ENCODE data around the gene CDH13. TPM values are rescaled to one million over a fixed set of nuclear protein-coding genes. Genes with fewer than 3 reads are reported as not detected.

The CDH13 gene
- total and polyA plus RNA-seq, 2 experiments from 2014 or later: 1.6 to 4.4 TPM

- TF ChIP-seq, protein P1, sequence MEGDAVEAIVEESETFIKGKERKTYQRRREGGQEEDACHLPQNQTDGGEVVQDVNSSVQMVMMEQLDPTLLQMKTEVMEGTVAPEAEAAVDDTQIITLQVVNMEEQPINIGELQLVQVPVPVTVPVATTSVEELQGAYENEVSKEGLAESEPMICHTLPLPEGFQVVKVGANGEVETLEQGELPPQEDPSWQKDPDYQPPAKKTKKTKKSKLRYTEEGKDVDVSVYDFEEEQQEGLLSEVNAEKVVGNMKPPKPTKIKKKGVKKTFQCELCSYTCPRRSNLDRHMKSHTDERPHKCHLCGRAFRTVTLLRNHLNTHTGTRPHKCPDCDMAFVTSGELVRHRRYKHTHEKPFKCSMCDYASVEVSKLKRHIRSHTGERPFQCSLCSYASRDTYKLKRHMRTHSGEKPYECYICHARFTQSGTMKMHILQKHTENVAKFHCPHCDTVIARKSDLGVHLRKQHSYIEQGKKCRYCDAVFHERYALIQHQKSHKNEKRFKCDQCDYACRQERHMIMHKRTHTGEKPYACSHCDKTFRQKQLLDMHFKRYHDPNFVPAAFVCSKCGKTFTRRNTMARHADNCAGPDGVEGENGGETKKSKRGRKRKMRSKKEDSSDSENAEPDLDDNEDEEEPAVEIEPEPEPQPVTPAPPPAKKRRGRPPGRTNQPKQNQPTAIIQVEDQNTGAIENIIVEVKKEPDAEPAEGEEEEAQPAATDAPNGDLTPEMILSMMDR (conservative IDR thresholded peaks at IDR 0.05; ENCODE audit: low read depth in 2 of 2): no peak
These were observed 384.3 kb downstream of the CDH13 start (continued) for GRCh38 chr16:83010776-83011720.

DNA sequence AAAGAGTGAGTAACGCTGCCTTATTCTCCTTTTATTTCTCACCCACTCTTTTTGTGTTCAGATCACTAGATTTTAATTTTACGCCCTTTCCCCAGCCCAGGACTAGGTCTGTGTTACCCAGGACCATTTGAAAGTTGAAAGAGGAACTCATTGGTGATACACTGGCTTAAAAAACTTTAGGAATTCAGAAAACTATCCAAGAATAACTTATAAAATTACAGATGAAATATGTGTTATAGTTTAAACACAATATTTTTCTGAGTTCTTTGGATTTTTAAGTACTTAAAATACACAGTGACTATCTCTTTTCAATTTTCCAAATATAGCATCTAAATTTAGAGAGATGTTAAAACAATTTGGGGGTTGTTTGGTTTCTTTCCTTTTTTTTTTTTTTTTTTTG is 385.2 kb downstream of the CDH13 start:
- H3K4me3 ChIP-seq: no peak overlapping the region
- H3K27me3 ChIP-seq (ENCODE audit: insufficient read depth): no peaks in the 10 kb centered on the region
- no peak overlapping the region for H3K4me2 ChIP-seq
- no peak overlapping the region for H2AFZ ChIP-seq
- H3K27ac ChIP-seq (ENCODE audit: low read depth): no peak overlapping the region
- H3K36me3 ChIP-seq (ENCODE audit: insufficient read depth): no peaks in the 10 kb centered on the region
- H3K4me1 ChIP-seq (ENCODE audit: insufficient read depth): no peaks in the 10 kb centered on the region
- no peak for ATAC-seq
- H4K20me1 ChIP-seq (replicated peaks; ENCODE audit: insufficient read depth): no peaks in the 10 kb centered on the region
- Mint-ChIP-seq H3K4me1 (no peaks in the 10 kb centered on the region), H3K4me3 (no peak overlapping the region), H3K9me3 (no peaks in the 10 kb centered on the region), H3K27ac (no peak overlapping the region), H3K36me3 (ENCODE audit: low read depth) (no peaks in the 10 kb centered on the region), H3K27me3 (ENCODE audit: insufficient read depth, low read depth, poor library complexity) (peaks cover 1% of the 10 kb centered on the region)
- H3K79me2 ChIP-seq (replicated peaks; ENCODE audit: insufficient read depth): no peaks in the 10 kb centered on the region
- H3F3A ChIP-seq (replicated peaks; ENCODE audit: low read depth): no peaks in the 10 kb centered on the region
- H3K9me2 ChIP-seq (ENCODE audit: insufficient read depth): 0 out of 2 replicates have a peak, but pooled peaks cover 3% of the 10 kb centered on the region
- TF ChIP-seq POLR2AphosphoS5 (IDR thresholded peaks at IDR 0.05; ENCODE audit: low read depth): no peak
- TF ChIP-seq ZNF114 (CRISPR knock-in tag; IDR thresholded peaks at IDR 0.05): no peak
- no peak for TF ChIP-seq EZH2 (IDR thresholded peaks at IDR 0.05; ENCODE audit: low read depth, unreplicated experiment)
- DNase-seq (ENCODE audit: low spot score): no peak

- no peak overlapping the region for H3K4me3 Mint-ChIP-seq
- H3K36me3 Mint-ChIP-seq (ENCODE audit: low read depth): no peaks in the 10 kb centered on the region
- H3K9me3 Mint-ChIP-seq: no peaks in the 10 kb centered on the region
- Histone ChIP-seq H3K27me3 (ENCODE audit: insufficient read depth) (no peaks in the 10 kb centered on the region), H3K4me2 (no peak overlapping the region), H3K79me2 (replicated peaks; ENCODE audit: insufficient read depth) (no peaks in the 10 kb centered on the region), H4K20me1 (replicated peaks; ENCODE audit: insufficient read depth) (no peaks in the 10 kb centered on the region), H3K36me3 (ENCODE audit: insufficient read depth) (no peaks in the 10 kb centered on the region), H3F3A (replicated peaks; ENCODE audit: low read depth) (no peaks in the 10 kb centered on the region), H3K4me3 (no peak overlapping the region), H2AFZ (no peak overlapping the region), H3K4me1 (ENCODE audit: insufficient read depth) (no peaks in the 10 kb centered on the region), H3K27ac (ENCODE audit: low read depth) (no peak overlapping the region), H3K9me2 (ENCODE audit: insufficient read depth) (0 out of 2 replicates have a peak, but pooled peaks cover 3% of the 10 kb centered on the region)
- no peaks in the 10 kb centered on the region for H3K4me1 Mint-ChIP-seq
- no peak for TF ChIP-seq ZNF331 (CRISPR knock-in tag; IDR thresholded peaks at IDR 0.05; ENCODE audit: low read depth)
- TF ChIP-seq, protein P2, sequence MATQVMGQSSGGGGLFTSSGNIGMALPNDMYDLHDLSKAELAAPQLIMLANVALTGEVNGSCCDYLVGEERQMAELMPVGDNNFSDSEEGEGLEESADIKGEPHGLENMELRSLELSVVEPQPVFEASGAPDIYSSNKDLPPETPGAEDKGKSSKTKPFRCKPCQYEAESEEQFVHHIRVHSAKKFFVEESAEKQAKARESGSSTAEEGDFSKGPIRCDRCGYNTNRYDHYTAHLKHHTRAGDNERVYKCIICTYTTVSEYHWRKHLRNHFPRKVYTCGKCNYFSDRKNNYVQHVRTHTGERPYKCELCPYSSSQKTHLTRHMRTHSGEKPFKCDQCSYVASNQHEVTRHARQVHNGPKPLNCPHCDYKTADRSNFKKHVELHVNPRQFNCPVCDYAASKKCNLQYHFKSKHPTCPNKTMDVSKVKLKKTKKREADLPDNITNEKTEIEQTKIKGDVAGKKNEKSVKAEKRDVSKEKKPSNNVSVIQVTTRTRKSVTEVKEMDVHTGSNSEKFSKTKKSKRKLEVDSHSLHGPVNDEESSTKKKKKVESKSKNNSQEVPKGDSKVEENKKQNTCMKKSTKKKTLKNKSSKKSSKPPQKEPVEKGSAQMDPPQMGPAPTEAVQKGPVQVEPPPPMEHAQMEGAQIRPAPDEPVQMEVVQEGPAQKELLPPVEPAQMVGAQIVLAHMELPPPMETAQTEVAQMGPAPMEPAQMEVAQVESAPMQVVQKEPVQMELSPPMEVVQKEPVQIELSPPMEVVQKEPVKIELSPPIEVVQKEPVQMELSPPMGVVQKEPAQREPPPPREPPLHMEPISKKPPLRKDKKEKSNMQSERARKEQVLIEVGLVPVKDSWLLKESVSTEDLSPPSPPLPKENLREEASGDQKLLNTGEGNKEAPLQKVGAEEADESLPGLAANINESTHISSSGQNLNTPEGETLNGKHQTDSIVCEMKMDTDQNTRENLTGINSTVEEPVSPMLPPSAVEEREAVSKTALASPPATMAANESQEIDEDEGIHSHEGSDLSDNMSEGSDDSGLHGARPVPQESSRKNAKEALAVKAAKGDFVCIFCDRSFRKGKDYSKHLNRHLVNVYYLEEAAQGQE (IDR thresholded peaks at IDR 0.05; ENCODE audit: unreplicated experiment): no peak
- no peak for TF ChIP-seq CREB1 (CRISPR knock-in tag; IDR thresholded peaks at IDR 0.05; ENCODE audit: low read depth)
- no peak for TF ChIP-seq JUNB (IDR thresholded peaks at IDR 0.05; ENCODE audit: unreplicated experiment)
- TF ChIP-seq STAT1 (IDR thresholded peaks at IDR 0.05; ENCODE audit: unreplicated experiment): no peak
- no peak for TF ChIP-seq EZH2 (IDR thresholded peaks at IDR 0.05; ENCODE audit: low read depth, unreplicated experiment)
- ATAC-seq (no peak), DNase-seq (ENCODE audit: low spot score) (no peak)
- H3K27me3 Mint-ChIP-seq (ENCODE audit: insufficient read depth, low read depth, poor library complexity): peaks cover 1% of the 10 kb centered on the region
- H3K27ac Mint-ChIP-seq: peak overlapping the region; percentile 28; the same call in 1 of the 2 replicates
These were observed 386.3 kb downstream of the CDH13 start for GRCh38 chr16:83013071-83013470.

All from GM23338 (cell line).